Esophagus squamous epithelium (tissue), 5 donors: ENCODE measurements around the gene LGR4. TPM values are rescaled to one million over a fixed set of nuclear protein-coding genes. Genes with fewer than 3 reads are reported as not detected.
A peak's percentile ranks its signal among the peaks of the same experiment; 100 is the strongest.

Experiments used
- DNase-seq: peaks from one replicate; lab custom pipeline; 2025; lab: John Stamatoyannopoulos, UW
- H3K27ac ChIP-seq, 4 donors: fragments of 200-600 bp; sonication (generic); one replicate each; pipeline ENCODE4 v1.5.1; 2016 to 2019; ENCODE audit warnings: mild to moderate bottlenecking in 1 of 4
- H3K27me3 ChIP-seq, 4 donors: fragments of 200-600 bp; sonication (generic); 1 replicate in 3 of 4; 2 replicates in 1 of 4; pipeline versions ENCODE4 v1.5.1 to v1.6.0; 2017 to 2021; ENCODE audit warnings: antibody characterized with exemption in 1 of 4
- H3K36me3 ChIP-seq, 3 donors: fragments of 200-600 bp; sonication (generic); one replicate each; pipeline ENCODE4 v1.5.1; 2016 to 2019
- H3K4me1 ChIP-seq, 3 donors: fragments of 200-600 bp; sonication (generic); one replicate each; pipeline ENCODE4 v1.5.1; 2017 to 2019
- H3K4me3 ChIP-seq, 4 donors: fragments of 200-600 bp; sonication (generic); 1 replicate in 3 of 4; 2 replicates in 1 of 4; pipeline ENCODE4 v1.5.1; 2016 to 2019; ENCODE audit warnings: mild to moderate bottlenecking in 2 of 4, moderate library complexity in 1 of 4
- H3K9me3 ChIP-seq, 3 donors: fragments of 200-600 bp; sonication (generic); one replicate each; pipeline ENCODE4 v1.5.1; 2016 to 2019
- CTCF ChIP-seq, 6 experiments: fragments of 450-650 bp in 4 of 6; fragments of 200-600 bp in 2 of 6; sonication (generic) in 2 of 6; IDR thresholded peaks; one replicate each; pipeline ENCODE4 v1.5.1; 2016 to 2019; ENCODE audit warnings: antibody characterized with exemption in 6 of 6, mild to moderate bottlenecking in 4 of 6, moderate library complexity in 4 of 6
- POLR2A ChIP-seq, 4 donors: fragments of 450-650 bp; IDR thresholded peaks; one replicate each; pipeline ENCODE4 v1.6.1; 2017; ENCODE audit warnings: antibody characterized with exemption in 4 of 4, mild to moderate bottlenecking in 4 of 4, moderate library complexity in 3 of 4
- WGBS, 2 donors: methylation state at CpG; one replicate each; pipeline ENCODE4 v1.1.5; 2018; 5-methylcytosine and 5-hydroxymethylcytosine counted together
- intact Hi-C: fragments of 100-400 bp; cut with DNase I; formaldehyde crosslinking; loops from one replicate; pipeline ENCODE4 v1.15.0; 2022
- total RNA-seq, 4 donors: library from RNA; depleted of rRNA; stranded (reverse); fragments of >200 nt; gene quantifications; one replicate each; pipeline ENCODE4 v1.1.0, GENCODE V29; 2016
- donor health status: DM: yes; HTN: yes; CAD: no.

The LGR4 gene
- total RNA-seq, 4 donors from 2014 or later, result 22.3 to 45.6 (median 35.1) TPM

- no peak for TF ChIP-seq POLR2A (IDR thresholded peaks at IDR 0.05)
- no peak for TF ChIP-seq CTCF (IDR thresholded peaks at IDR 0.05)
- H3K27me3 ChIP-seq, result peaks cover 0 to 3% (median 0%) of the 10 kb centered on the region in 4 donors
- peaks cover 8 to 97% (median 38%) of the 10 kb centered on the region in 3 donors for H3K4me1 ChIP-seq
- DNase-seq, result no peak
- no peaks in the 10 kb centered on the region for H3K9me3 ChIP-seq
- peak overlapping the region in 3 of 4 donors; percentile 73 to 93 (median 81) for H3K27ac ChIP-seq
- WGBS, 2 donors, result 75 to 84% methylated on average over 13 of the region's 13 CpGs
- no peak overlapping the region for H3K4me3 ChIP-seq
- intact Hi-C loops, result no loop called here
- no peaks in the 10 kb centered on the region for H3K36me3 ChIP-seq
These were observed 5.2 kb downstream of the LGR4 start for GRCh38 chr11:27467181-27467913.

GRCh38 chr11:27466363-27466762 lies 6.2 kb downstream of the LGR4 start:
- Histone ChIP-seq H3K27me3 (peaks cover 0 to 3% (median 0%) of the 10 kb centered on the region in 4 donors), H3K27ac (peak overlapping the region in 3 of 4 donors; percentile 73 to 93 (median 73)), H3K4me1 (peaks cover 8 to 96% (median 40%) of the 10 kb centered on the region in 3 donors), H3K9me3 (no peaks in the 10 kb centered on the region), H3K4me3 (no peak overlapping the region), H3K36me3 (no peaks in the 10 kb centered on the region)
- TF ChIP-seq POLR2A (IDR thresholded peaks at IDR 0.05) (no peak), CTCF (IDR thresholded peaks at IDR 0.05) (no peak)
- intact Hi-C loops, result no loop called here
- 28 to 39% methylated on average over 1 of the region's 1 CpG for WGBS, 2 donors
- DNase-seq, result no peak

GRCh38 chr11:27465629-27466028 lies 7.0 kb downstream of the LGR4 start:
- no peak for TF ChIP-seq CTCF (IDR thresholded peaks at IDR 0.05)
- no peak for TF ChIP-seq POLR2A (IDR thresholded peaks at IDR 0.05)
- H3K27me3 ChIP-seq, result no peaks in the 10 kb centered on the region
- H3K4me3 ChIP-seq, result no peak overlapping the region
- H3K36me3 ChIP-seq, result no peaks in the 10 kb centered on the region
- peak overlapping the region; percentile 30 to 77 (median 73) for H3K27ac ChIP-seq
- 34 to 40% methylated on average over 3 of the region's 3 CpGs for WGBS, 2 donors
- H3K4me1 ChIP-seq, result peaks cover 3 to 88% (median 40%) of the 10 kb centered on the region in 3 donors
- DNase-seq, result no peak
- no peaks in the 10 kb centered on the region for H3K9me3 ChIP-seq
- intact Hi-C loops, result no loop called here

GRCh38 chr11:27464909-27465308 lies 7.7 kb downstream of the LGR4 start:
- 50 to 65% methylated on average over 2 of the region's 2 CpGs for WGBS, 2 donors
- Histone ChIP-seq H3K4me1 (peaks cover 3 to 81% (median 40%) of the 10 kb centered on the region in 3 donors), H3K36me3 (no peaks in the 10 kb centered on the region), H3K9me3 (no peaks in the 10 kb centered on the region), H3K27ac (peak overlapping the region; percentile 30 to 77 (median 73)), H3K4me3 (no peak overlapping the region), H3K27me3 (no peaks in the 10 kb centered on the region)
- intact Hi-C loops, result no loop called here
- no peak for TF ChIP-seq POLR2A (IDR thresholded peaks at IDR 0.05)
- no peak for TF ChIP-seq CTCF (IDR thresholded peaks at IDR 0.05)
- DNase-seq, result no peak

GRCh38 chr11:27464289-27464696 lies 8.3 kb downstream of the LGR4 start:
- no peak overlapping the region for H3K4me3 ChIP-seq
- peak overlapping the region; percentile 64 to 77 (median 73) for H3K27ac ChIP-seq
- 44 to 46% methylated on average over 2 of the region's 2 CpGs for WGBS, 2 donors
- no peak for TF ChIP-seq POLR2A (IDR thresholded peaks at IDR 0.05)
- no peak for TF ChIP-seq CTCF (IDR thresholded peaks at IDR 0.05)
- intact Hi-C loops, result no loop called here
- no peaks in the 10 kb centered on the region for H3K9me3 ChIP-seq
- no peaks in the 10 kb centered on the region for H3K36me3 ChIP-seq
- no peaks in the 10 kb centered on the region for H3K27me3 ChIP-seq
- no peak for DNase-seq
- peaks cover 3 to 78% (median 40%) of the 10 kb centered on the region in 3 donors for H3K4me1 ChIP-seq
